Keratinocyte (primary cell): ENCODE measurements around the gene AIFM3. TPM values are rescaled to one million over a fixed set of nuclear protein-coding genes. Genes with fewer than 3 reads are reported as not detected.

Experiments
- DNase-seq: peaks from one replicate; pipeline ENCODE4 v3.0.0-alpha.2; 2011; ENCODE audit warnings: low read depth, missing footprints, low spot score
- FAIRE-seq: peaks from 2 replicates; lab custom pipeline; 2011; peaks lifted over from hg19 to GRCh38; lab: Jason Lieb, UNC
- H2AFZ ChIP-seq: 2 replicates; pipeline ENCODE4 v1.6.0; 2012; ENCODE audit warnings: low read length, control low read depth, inconsistent platforms; ENCODE audit not compliant: control insufficient read depth
- H3K27ac ChIP-seq: 2 replicates; pipeline ENCODE4 v1.5.1; 2011; ENCODE audit warnings: low read length; ENCODE audit not compliant: control insufficient read depth, insufficient read depth
- H3K27me3 ChIP-seq: 3 replicates; pipeline ENCODE4 v1.6.0; 2011; ENCODE audit warnings: low read length; ENCODE audit not compliant: control insufficient read depth, insufficient read depth; ENCODE audit errors: extremely low read depth
- H3K36me3 ChIP-seq, 2 experiments: 2 replicates in 1 of 2; 3 replicates in 1 of 2; pipeline ENCODE4 v1.5.1; 2011; ENCODE audit warnings: low read length in 2 of 2, mild to moderate bottlenecking in 1 of 2; ENCODE audit not compliant: control insufficient read depth in 2 of 2, insufficient read depth in 2 of 2; ENCODE audit errors: extremely low read depth in 1 of 2
- H3K4me1 ChIP-seq: 3 replicates; pipeline ENCODE4 v1.5.1; 2011; ENCODE audit warnings: low read length; ENCODE audit not compliant: control insufficient read depth, insufficient read depth; ENCODE audit errors: extremely low read depth
- H3K4me2 ChIP-seq: 3 replicates; pipeline ENCODE4 v1.6.0; 2011; ENCODE audit warnings: low read depth, low read length; ENCODE audit not compliant: control insufficient read depth, insufficient read depth; ENCODE audit errors: extremely low read depth
- H3K4me3 ChIP-seq, 3 experiments: fragments of 200-600 bp in 1 of 3; sonication (generic) in 1 of 3; 2 replicates in 2 of 3; 3 replicates in 1 of 3; pipeline ENCODE4 v1.5.1; 2011 to 2016; ENCODE audit warnings: low read length in 3 of 3, mild to moderate bottlenecking in 3 of 3, control low read depth in 2 of 3, inconsistent platforms in 1 of 3, low read depth in 1 of 3, mixed read lengths in 1 of 3, mixed run types in 1 of 3, moderate library complexity in 1 of 3; ENCODE audit not compliant: control insufficient read depth in 2 of 3, insufficient read depth in 2 of 3; ENCODE audit errors: extremely low read depth in 1 of 3
- H3K79me2 ChIP-seq: 2 replicates; pipeline ENCODE4 v1.6.0; 2012; ENCODE audit warnings: low read length; ENCODE audit not compliant: control insufficient read depth, insufficient read depth
- H3K9ac ChIP-seq: 3 replicates; pipeline ENCODE4 v1.6.0; 2011; ENCODE audit warnings: low read length; ENCODE audit not compliant: control insufficient read depth, insufficient read depth; ENCODE audit errors: extremely low read depth
- H3K9me1 ChIP-seq: 3 replicates; pipeline ENCODE4 v1.6.0; 2011; ENCODE audit warnings: low read length; ENCODE audit not compliant: control insufficient read depth, insufficient read depth; ENCODE audit errors: extremely low read depth
- H3K9me3 ChIP-seq: 2 replicates; pipeline ENCODE4 v1.5.1; 2012; ENCODE audit warnings: low read depth, low read length; ENCODE audit not compliant: control insufficient read depth
- H4K20me1 ChIP-seq: 3 replicates; pipeline ENCODE4 v1.6.0; 2011; ENCODE audit warnings: low read length; ENCODE audit not compliant: control insufficient read depth, insufficient read depth; ENCODE audit errors: extremely low read depth
- EZH2 ChIP-seq: IDR thresholded peaks from one replicate; pipeline ENCODE4 v1.6.1; 2012; ENCODE audit warnings: inconsistent platforms, mild to moderate bottlenecking, low read length, moderate library complexity
- dilution Hi-C: fragments of 300-500 bp; cut with MboI; formaldehyde crosslinking; loops from one replicate; pipeline ENCODE4 v1.7.0; 2020; ENCODE audit warnings: low sequenced_read_pairs; ENCODE audit not compliant: extremely low pct_ligation_motif_present
- polyA plus RNA-seq, 5 experiments: library from polyadenylated mRNA; depleted of rRNA in 3 of 5; stranded (reverse) in 3 of 5; stranded (forward) in 1 of 5; unstranded in 1 of 5; fragments of >200 nt; gene quantifications; 1 replicate in 1 of 5; 2 replicates in 3 of 5; 3 replicates in 1 of 5; pipeline versions ENCODE4 v1.2.1 to v1.2.3, GENCODE V29; 2011 to 2012; ENCODE audit warnings: missing spikeins in 2 of 5, low read depth in 1 of 5, low replicate concordance in 1 of 5
- TF ChIP-seq, protein P1 (sequence below), 3 experiments: IDR thresholded peaks in 1 of 3; conservative IDR thresholded peaks in 1 of 3; optimal IDR thresholded peaks in 1 of 3; 2 replicates in 2 of 3; 3 replicates in 1 of 3; pipeline versions ENCODE3 to v1.5.1; 2011; ENCODE audit warnings: low read length in 3 of 3, mild to moderate bottlenecking in 3 of 3, moderate library complexity in 2 of 3, control low read depth in 1 of 3, inconsistent platforms in 1 of 3; ENCODE audit not compliant: insufficient read depth in 2 of 3; ENCODE audit errors: extremely low read depth in 1 of 3

Gene AIFM3
- polyA plus RNA-seq, 1 donor (not counting 4 experiments of a cell fraction or from before 2014, with no cell fraction given), result 0.59 TPM

DNA sequence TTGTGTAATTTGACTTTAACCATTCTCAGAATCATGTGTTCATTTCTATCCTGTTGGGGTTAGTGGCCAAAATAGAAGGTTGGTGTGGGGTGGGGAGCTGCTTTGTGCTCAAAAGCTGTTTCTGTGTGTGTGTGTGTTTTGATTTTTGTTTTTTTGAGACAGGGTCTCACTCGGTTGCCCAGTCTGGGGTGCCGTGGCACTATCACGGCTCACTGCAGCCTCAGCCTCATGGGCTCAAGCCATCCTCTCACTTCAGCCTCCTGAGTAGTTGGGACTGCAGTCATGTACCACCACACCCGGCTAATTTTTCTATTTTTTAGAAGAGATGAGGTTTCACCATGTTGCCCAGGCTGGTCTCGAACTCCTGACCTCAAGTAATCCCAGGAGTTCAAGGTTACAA, 18.1 kb upstream of the AIFM3 start:
- no peak overlapping the region for H2AFZ ChIP-seq
- H3K36me3 ChIP-seq, result peaks cover 11 to 42% of the 10 kb centered on the region in 2 experiments
- dilution Hi-C loops, result no loop called here
- TF ChIP-seq, protein P1, sequence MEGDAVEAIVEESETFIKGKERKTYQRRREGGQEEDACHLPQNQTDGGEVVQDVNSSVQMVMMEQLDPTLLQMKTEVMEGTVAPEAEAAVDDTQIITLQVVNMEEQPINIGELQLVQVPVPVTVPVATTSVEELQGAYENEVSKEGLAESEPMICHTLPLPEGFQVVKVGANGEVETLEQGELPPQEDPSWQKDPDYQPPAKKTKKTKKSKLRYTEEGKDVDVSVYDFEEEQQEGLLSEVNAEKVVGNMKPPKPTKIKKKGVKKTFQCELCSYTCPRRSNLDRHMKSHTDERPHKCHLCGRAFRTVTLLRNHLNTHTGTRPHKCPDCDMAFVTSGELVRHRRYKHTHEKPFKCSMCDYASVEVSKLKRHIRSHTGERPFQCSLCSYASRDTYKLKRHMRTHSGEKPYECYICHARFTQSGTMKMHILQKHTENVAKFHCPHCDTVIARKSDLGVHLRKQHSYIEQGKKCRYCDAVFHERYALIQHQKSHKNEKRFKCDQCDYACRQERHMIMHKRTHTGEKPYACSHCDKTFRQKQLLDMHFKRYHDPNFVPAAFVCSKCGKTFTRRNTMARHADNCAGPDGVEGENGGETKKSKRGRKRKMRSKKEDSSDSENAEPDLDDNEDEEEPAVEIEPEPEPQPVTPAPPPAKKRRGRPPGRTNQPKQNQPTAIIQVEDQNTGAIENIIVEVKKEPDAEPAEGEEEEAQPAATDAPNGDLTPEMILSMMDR (optimal IDR thresholded peaks at IDR 0.05 in 1 of 3, IDR thresholded peaks at IDR 0.05 in 1 of 3, conservative IDR thresholded peaks at IDR 0.05 in 1 of 3; ENCODE audit: extremely low read depth in 1 of 3, insufficient read depth in 2 of 3, low read length in 3 of 3), result no peak
- TF ChIP-seq EZH2, result no peak
- no peak overlapping the region for H3K4me2 ChIP-seq
- H3K4me3 ChIP-seq, result no peak overlapping the region
- no peaks in the 10 kb centered on the region for H3K9me1 ChIP-seq
- no peak overlapping the region for H3K9ac ChIP-seq
- FAIRE-seq (no peak), DNase-seq (no peak)
- peaks cover 4% of the 10 kb centered on the region for H4K20me1 ChIP-seq
- no peaks in the 10 kb centered on the region for H3K9me3 ChIP-seq
- no peak overlapping the region for H3K27ac ChIP-seq
- H3K79me2 ChIP-seq, result peaks cover 85% of the 10 kb centered on the region
- H3K4me1 ChIP-seq, result peaks cover 56% of the 10 kb centered on the region
- no peaks in the 10 kb centered on the region for H3K27me3 ChIP-seq

DNA sequence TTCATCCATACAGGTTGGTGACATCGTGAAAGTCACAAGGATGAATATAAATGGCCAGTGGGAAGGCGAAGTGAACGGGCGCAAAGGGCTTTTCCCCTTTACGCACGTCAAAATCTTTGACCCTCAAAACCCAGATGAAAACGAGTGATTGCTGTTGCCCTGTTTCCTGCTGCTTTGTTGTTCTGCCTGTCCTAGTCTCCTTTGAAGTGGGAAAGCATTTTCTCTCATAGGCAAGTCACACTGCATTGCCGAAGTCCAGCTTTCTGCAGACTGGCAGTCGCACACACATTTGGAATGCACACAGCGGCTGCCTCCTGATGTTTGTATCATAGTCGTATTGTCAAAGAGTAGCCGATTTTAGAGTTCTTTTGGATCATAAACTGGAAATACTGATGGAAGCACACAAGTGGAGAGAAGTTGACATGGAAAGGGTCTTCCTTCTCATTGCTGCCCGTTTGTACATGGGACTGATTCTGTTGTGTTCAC, 17.3 kb upstream of the AIFM3 start:
- Histone ChIP-seq H3K27me3 (no peaks in the 10 kb centered on the region), H3K36me3 (peaks cover 11 to 42% of the 10 kb centered on the region in 2 experiments), H3K27ac (peak overlapping the region; percentile 23), H3K4me2 (no peak overlapping the region), H3K9me1 (no peaks in the 10 kb centered on the region), H2AFZ (no peak overlapping the region), H3K4me3 (no peak overlapping the region), H3K9ac (no peak overlapping the region), H3K79me2 (peaks cover 78% of the 10 kb centered on the region), H4K20me1 (peaks cover 4% of the 10 kb centered on the region), H3K4me1 (peaks cover 61% of the 10 kb centered on the region), H3K9me3 (no peaks in the 10 kb centered on the region)
- TF ChIP-seq, protein P1 (optimal IDR thresholded peaks at IDR 0.05 in 1 of 3, IDR thresholded peaks at IDR 0.05 in 1 of 3, conservative IDR thresholded peaks at IDR 0.05 in 1 of 3; ENCODE audit: extremely low read depth in 1 of 3, insufficient read depth in 2 of 3, low read length in 3 of 3), result no peak
- TF ChIP-seq EZH2, result no peak
- dilution Hi-C loops, result no loop called here
- FAIRE-seq, result no peak
- no peak for DNase-seq
